OCI-LY7 (cell line): ENCODE measurements around the gene VAMP2.

Source experiments
- CTCF ChIP-seq: fragments of 200-600 bp; sonication (generic); conservative IDR thresholded peaks from 2 replicates; pipeline ENCODE4 v1.5.1; 2014; ENCODE audit warnings: mild to moderate bottlenecking, antibody characterized with exemption, low read length, moderate library complexity, mixed read lengths
- EZH2phosphoT487 ChIP-seq: fragments of 200-600 bp; sonication (generic); IDR thresholded peaks from 2 replicates; pipeline ENCODE4 v1.6.1; 2018; ENCODE audit warnings: low read depth, borderline replicate concordance, mild to moderate bottlenecking, mixed run types, antibody characterized with exemption, low read length, moderate library complexity, mixed read lengths

GRCh38 chr17:8149419-8150193 is 13.1 kb downstream of the VAMP2 start:
- TF ChIP-seq CTCF (no peak), EZH2phosphoT487 (no peak)
